ENCODE results near the gene STX19.
A peak's percentile ranks its signal among the peaks of the same experiment; 100 is the strongest.

STX19 gene

GRCh38 chr3:94008253-94008652, 20.1 kb downstream of the STX19 start:
- H3K27me3 ChIP-seq (ENCODE audit: insufficient read depth, low read length, poor library complexity) = no peaks in the 10 kb centered on the region
- H3K4me1 ChIP-seq (ENCODE audit: control insufficient read depth, low read depth, low read length) = no peaks in the 10 kb centered on the region
- no peaks in the 10 kb centered on the region for H3K79me1 ChIP-seq (ENCODE audit: low read length)
- H3K18ac ChIP-seq (ENCODE audit: low read length) = no peak overlapping the region
- no peak overlapping the region for H3K4me3 ChIP-seq (ENCODE audit: low read length)
- H3K27ac ChIP-seq (ENCODE audit: low read depth, low read length) = no peak overlapping the region
- no peak for DNase-seq
- H3K79me2 ChIP-seq (ENCODE audit: control insufficient read depth, insufficient read depth, low read length) = no peaks in the 10 kb centered on the region
- H3K36me3 ChIP-seq (ENCODE audit: control insufficient read depth, insufficient read depth, low read length) = no peaks in the 10 kb centered on the region
- H3K4me2 ChIP-seq (ENCODE audit: low read length) = no peak overlapping the region
- no CpG with 5 or more reads among the region's 2 CpGs for WGBS (ENCODE audit: extremely low coverage, insufficient coverage, low lambda C conversion rate)
- H4K5ac ChIP-seq (ENCODE audit: low read length) = no peak overlapping the region
- H3K23ac ChIP-seq (ENCODE audit: low read length) = no peak overlapping the region
- H2BK120ac ChIP-seq (ENCODE audit: low read depth, low read length) = no peak overlapping the region
- H2BK15ac ChIP-seq (replicated peaks; ENCODE audit: low read depth) = no peak overlapping the region
- H3K56ac ChIP-seq (ENCODE audit: low read length) = no peak overlapping the region
- H4K8ac ChIP-seq (ENCODE audit: low read depth, low read length) = no peak overlapping the region
- H2BK5ac ChIP-seq (ENCODE audit: low read length) = no peak overlapping the region
- no peak overlapping the region for H2AK5ac ChIP-seq (ENCODE audit: low read length)
- no peak overlapping the region for H3K9ac ChIP-seq (ENCODE audit: low read length)
- H3K4ac ChIP-seq (ENCODE audit: low read depth, low read length) = no peak overlapping the region

DNA sequence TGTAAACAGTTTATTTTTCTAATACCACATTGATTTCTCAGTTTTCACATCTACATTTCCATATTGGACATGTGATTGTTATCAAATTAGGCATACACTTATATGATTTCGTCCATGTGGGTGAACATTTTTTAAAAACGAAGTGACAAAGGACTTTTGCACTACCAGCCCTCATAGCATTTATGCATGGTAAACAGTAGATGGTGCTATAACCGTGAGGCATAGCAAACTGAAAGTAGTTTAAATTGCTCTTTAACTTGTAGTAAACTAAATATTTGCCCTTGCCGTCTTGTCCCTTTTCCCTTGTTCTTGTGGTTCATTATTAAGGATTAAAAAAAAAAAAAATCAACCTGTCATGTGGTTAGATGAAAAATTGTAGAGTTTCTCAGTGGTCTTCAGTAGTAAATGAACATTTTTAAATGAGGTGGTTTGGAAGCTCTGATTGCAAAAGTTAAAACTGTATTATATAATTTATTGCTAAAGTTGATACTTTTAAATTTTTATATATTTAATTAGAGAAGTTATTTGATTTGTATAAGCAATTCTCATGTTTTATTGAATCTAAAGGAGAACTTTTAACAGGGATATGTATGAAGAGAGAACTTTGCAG, 24.0 kb downstream of the STX19 start:
- no peak overlapping the region for H4K8ac ChIP-seq (ENCODE audit: low read depth, low read length)
- no peaks in the 10 kb centered on the region for H3K79me2 ChIP-seq (ENCODE audit: control insufficient read depth, insufficient read depth, low read length)
- H3K9ac ChIP-seq (ENCODE audit: low read length) = no peak overlapping the region
- H3K4me2 ChIP-seq (ENCODE audit: low read length) = no peak overlapping the region
- H3K4ac ChIP-seq (ENCODE audit: low read depth, low read length) = no peak overlapping the region
- no peaks in the 10 kb centered on the region for H3K4me1 ChIP-seq (ENCODE audit: control insufficient read depth, low read depth, low read length)
- H3K27me3 ChIP-seq (ENCODE audit: insufficient read depth, low read length, poor library complexity) = no peaks in the 10 kb centered on the region
- H3K23ac ChIP-seq (ENCODE audit: low read length) = no peak overlapping the region
- no peaks in the 10 kb centered on the region for H3K36me3 ChIP-seq (ENCODE audit: control insufficient read depth, insufficient read depth, low read length)
- no peak overlapping the region for H3K18ac ChIP-seq (ENCODE audit: low read length)
- DNase-seq = peak; percentile 59
- H2BK5ac ChIP-seq (ENCODE audit: low read length) = no peak overlapping the region
- no peaks in the 10 kb centered on the region for H3K79me1 ChIP-seq (ENCODE audit: low read length)
- H2AK5ac ChIP-seq (ENCODE audit: low read length) = no peak overlapping the region
- no peak overlapping the region for H2BK15ac ChIP-seq (replicated peaks; ENCODE audit: low read depth)
- no peak overlapping the region for H4K5ac ChIP-seq (ENCODE audit: low read length)
- H3K4me3 ChIP-seq (ENCODE audit: low read length) = no peak overlapping the region
- H2BK120ac ChIP-seq (ENCODE audit: low read depth, low read length) = no peak overlapping the region
- no peak overlapping the region for H3K27ac ChIP-seq (ENCODE audit: low read depth, low read length)
- H3K56ac ChIP-seq (ENCODE audit: low read length) = no peak overlapping the region
- no CpG with 5 or more reads among the region's 4 CpGs for WGBS (ENCODE audit: extremely low coverage, insufficient coverage, low lambda C conversion rate)

DNA sequence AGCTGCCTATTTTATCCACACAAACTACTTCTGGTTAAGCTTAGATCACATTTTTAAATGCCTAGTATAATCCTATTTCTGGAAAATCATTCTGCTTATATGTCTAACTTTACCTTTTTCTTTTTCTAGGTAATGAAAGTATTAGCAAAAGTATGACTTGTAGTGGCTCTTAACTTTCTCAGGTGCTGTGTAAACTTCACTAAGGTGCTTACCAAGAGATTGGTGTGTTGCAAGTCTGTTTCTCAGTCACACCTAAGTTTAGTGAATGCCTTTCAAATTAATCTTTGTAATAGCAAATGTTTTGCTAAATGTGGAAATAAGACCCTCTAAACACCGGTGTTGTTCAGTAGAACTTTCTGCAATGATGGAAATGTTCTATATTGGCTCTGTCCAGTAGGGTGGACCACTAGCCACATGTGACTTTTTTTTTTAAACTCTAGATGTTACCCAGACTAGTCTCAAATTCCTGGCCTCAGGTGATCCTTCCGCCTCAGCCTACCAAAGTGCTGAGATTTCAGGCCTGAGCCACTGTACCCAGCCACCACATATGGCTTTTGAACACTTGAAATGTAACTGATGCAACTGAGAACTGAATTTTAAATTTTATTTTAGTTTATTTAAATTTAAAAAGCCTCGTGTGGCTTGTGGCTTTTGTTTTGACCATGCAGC, 26.4 kb downstream of the STX19 start:
- Histone ChIP-seq H3K4me3 (ENCODE audit: low read length) (no peak overlapping the region), H3K23ac (ENCODE audit: low read length) (no peak overlapping the region), H3K4me1 (ENCODE audit: control insufficient read depth, low read depth, low read length) (no peaks in the 10 kb centered on the region), H2AK5ac (ENCODE audit: low read length) (no peak overlapping the region), H3K79me1 (ENCODE audit: low read length) (no peaks in the 10 kb centered on the region), H2BK5ac (ENCODE audit: low read length) (no peak overlapping the region), H3K27me3 (ENCODE audit: insufficient read depth, low read length, poor library complexity) (no peaks in the 10 kb centered on the region), H3K56ac (ENCODE audit: low read length) (no peak overlapping the region), H2BK120ac (ENCODE audit: low read depth, low read length) (no peak overlapping the region), H4K8ac (ENCODE audit: low read depth, low read length) (no peak overlapping the region), H3K4me2 (ENCODE audit: low read length) (no peak overlapping the region), H3K4ac (ENCODE audit: low read depth, low read length) (no peak overlapping the region), H3K27ac (ENCODE audit: low read depth, low read length) (no peak overlapping the region), H4K5ac (ENCODE audit: low read length) (no peak overlapping the region), H3K36me3 (ENCODE audit: control insufficient read depth, insufficient read depth, low read length) (no peaks in the 10 kb centered on the region), H3K9ac (ENCODE audit: low read length) (no peak overlapping the region), H3K18ac (ENCODE audit: low read length) (no peak overlapping the region), H3K79me2 (ENCODE audit: control insufficient read depth, insufficient read depth, low read length) (no peaks in the 10 kb centered on the region), H2BK15ac (replicated peaks; ENCODE audit: low read depth) (no peak overlapping the region)
- no peak for DNase-seq
- WGBS (ENCODE audit: extremely low coverage, insufficient coverage, low lambda C conversion rate) = no CpG with 5 or more reads among the region's 3 CpGs

DNA sequence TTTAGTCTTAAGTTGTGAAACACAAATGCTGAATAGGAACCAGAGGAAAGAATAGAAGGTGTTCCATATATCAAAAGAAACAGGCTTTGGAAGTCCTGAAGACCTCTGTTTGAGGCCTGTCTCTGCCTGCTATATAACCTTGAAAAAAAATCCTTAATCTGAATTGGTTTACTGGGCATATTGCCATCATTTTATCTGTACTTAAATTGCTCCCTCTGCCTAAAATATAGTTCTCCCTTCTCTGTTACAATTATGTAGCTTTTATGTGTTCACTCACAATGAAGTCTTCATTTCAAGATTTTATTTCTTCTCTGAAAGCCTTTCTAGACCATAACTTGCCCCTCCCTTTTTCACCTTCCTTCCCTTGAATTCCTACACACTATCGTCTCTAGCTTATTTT, 27.2 kb downstream of the STX19 start:
- Histone ChIP-seq H3K27ac (ENCODE audit: low read depth, low read length) (no peak overlapping the region), H3K56ac (ENCODE audit: low read length) (no peak overlapping the region), H3K36me3 (ENCODE audit: control insufficient read depth, insufficient read depth, low read length) (no peaks in the 10 kb centered on the region), H2AK5ac (ENCODE audit: low read length) (no peak overlapping the region), H2BK5ac (ENCODE audit: low read length) (no peak overlapping the region), H3K9ac (ENCODE audit: low read length) (no peak overlapping the region), H3K23ac (ENCODE audit: low read length) (no peak overlapping the region), H3K18ac (ENCODE audit: low read length) (no peak overlapping the region), H2BK15ac (replicated peaks; ENCODE audit: low read depth) (no peak overlapping the region), H4K5ac (ENCODE audit: low read length) (no peak overlapping the region), H3K4me3 (ENCODE audit: low read length) (no peak overlapping the region), H3K4ac (ENCODE audit: low read depth, low read length) (no peak overlapping the region), H4K8ac (ENCODE audit: low read depth, low read length) (no peak overlapping the region), H3K4me2 (ENCODE audit: low read length) (no peak overlapping the region), H3K27me3 (ENCODE audit: insufficient read depth, low read length, poor library complexity) (no peaks in the 10 kb centered on the region), H3K79me1 (ENCODE audit: low read length) (peaks cover 1% of the 10 kb centered on the region), H2BK120ac (ENCODE audit: low read depth, low read length) (no peak overlapping the region), H3K79me2 (ENCODE audit: control insufficient read depth, insufficient read depth, low read length) (no peaks in the 10 kb centered on the region), H3K4me1 (ENCODE audit: control insufficient read depth, low read depth, low read length) (no peaks in the 10 kb centered on the region)
- WGBS (ENCODE audit: extremely low coverage, insufficient coverage, low lambda C conversion rate) = no CpG with 5 or more reads among the region's 1 CpG
- no peak for DNase-seq

GRCh38 chr3:93994056-93994455, 34.3 kb downstream of the STX19 start:
- H3K27me3 ChIP-seq (ENCODE audit: insufficient read depth, low read length, poor library complexity) = no peaks in the 10 kb centered on the region
- no peak overlapping the region for H2BK5ac ChIP-seq (ENCODE audit: low read length)
- H3K4me2 ChIP-seq (ENCODE audit: low read length) = no peak overlapping the region
- no peak overlapping the region for H3K23ac ChIP-seq (ENCODE audit: low read length)
- H3K4ac ChIP-seq (ENCODE audit: low read depth, low read length) = no peak overlapping the region
- no peaks in the 10 kb centered on the region for H3K4me1 ChIP-seq (ENCODE audit: control insufficient read depth, low read depth, low read length)
- H3K9ac ChIP-seq (ENCODE audit: low read length) = no peak overlapping the region
- H2BK15ac ChIP-seq (replicated peaks; ENCODE audit: low read depth) = no peak overlapping the region
- H3K18ac ChIP-seq (ENCODE audit: low read length) = no peak overlapping the region
- no peak overlapping the region for H4K5ac ChIP-seq (ENCODE audit: low read length)
- H2AK5ac ChIP-seq (ENCODE audit: low read length) = no peak overlapping the region
- peaks cover 6% of the 10 kb centered on the region for H3K79me1 ChIP-seq (ENCODE audit: low read length)
- H3K4me3 ChIP-seq (ENCODE audit: low read length) = no peak overlapping the region
- H3K36me3 ChIP-seq (ENCODE audit: control insufficient read depth, insufficient read depth, low read length) = no peaks in the 10 kb centered on the region
- no peak overlapping the region for H3K56ac ChIP-seq (ENCODE audit: low read length)
- no peak for DNase-seq
- no CpG with 5 or more reads among the region's 3 CpGs for WGBS (ENCODE audit: extremely low coverage, insufficient coverage, low lambda C conversion rate)
- peaks cover 8% of the 10 kb centered on the region for H3K79me2 ChIP-seq (ENCODE audit: control insufficient read depth, insufficient read depth, low read length)
- H3K27ac ChIP-seq (ENCODE audit: low read depth, low read length) = no peak overlapping the region
- H2BK120ac ChIP-seq (ENCODE audit: low read depth, low read length) = no peak overlapping the region
- H4K8ac ChIP-seq (ENCODE audit: low read depth, low read length) = no peak overlapping the region

GRCh38 chr3:93992207-93992606, 36.2 kb downstream of the STX19 start:
- H2BK120ac ChIP-seq (ENCODE audit: low read depth, low read length) = no peak overlapping the region
- no peak overlapping the region for H3K4me3 ChIP-seq (ENCODE audit: low read length)
- H2AK5ac ChIP-seq (ENCODE audit: low read length) = no peak overlapping the region
- H3K18ac ChIP-seq (ENCODE audit: low read length) = no peak overlapping the region
- H3K9ac ChIP-seq (ENCODE audit: low read length) = no peak overlapping the region
- H3K79me2 ChIP-seq (ENCODE audit: control insufficient read depth, insufficient read depth, low read length) = peaks cover 11% of the 10 kb centered on the region
- H3K4ac ChIP-seq (ENCODE audit: low read depth, low read length) = no peak overlapping the region
- no peak overlapping the region for H2BK5ac ChIP-seq (ENCODE audit: low read length)
- no peak overlapping the region for H4K8ac ChIP-seq (ENCODE audit: low read depth, low read length)
- peaks cover 8% of the 10 kb centered on the region for H3K79me1 ChIP-seq (ENCODE audit: low read length)
- no peak for DNase-seq
- no peak overlapping the region for H3K4me2 ChIP-seq (ENCODE audit: low read length)
- H3K36me3 ChIP-seq (ENCODE audit: control insufficient read depth, insufficient read depth, low read length) = no peaks in the 10 kb centered on the region
- H3K23ac ChIP-seq (ENCODE audit: low read length) = no peak overlapping the region
- WGBS (ENCODE audit: extremely low coverage, insufficient coverage, low lambda C conversion rate) = no CpG with 5 or more reads among the region's 3 CpGs
- H3K56ac ChIP-seq (ENCODE audit: low read length) = no peak overlapping the region
- no peak overlapping the region for H4K5ac ChIP-seq (ENCODE audit: low read length)
- no peak overlapping the region for H2BK15ac ChIP-seq (replicated peaks; ENCODE audit: low read depth)
- H3K27ac ChIP-seq (ENCODE audit: low read depth, low read length) = no peak overlapping the region
- no peaks in the 10 kb centered on the region for H3K27me3 ChIP-seq (ENCODE audit: insufficient read depth, low read length, poor library complexity)
- H3K4me1 ChIP-seq (ENCODE audit: control insufficient read depth, low read depth, low read length) = no peaks in the 10 kb centered on the region
